Limb (tissue), 2 donors: Measurements from ENCODE around the gene GPR15.

Source experiments
- DNase-seq, 2 donors: peaks; one replicate each; pipeline ENCODE4 v3.0.0-alpha.2; 2016; ENCODE audit errors: extremely low spot score in 2 of 2

The GPR15 gene

DNA sequence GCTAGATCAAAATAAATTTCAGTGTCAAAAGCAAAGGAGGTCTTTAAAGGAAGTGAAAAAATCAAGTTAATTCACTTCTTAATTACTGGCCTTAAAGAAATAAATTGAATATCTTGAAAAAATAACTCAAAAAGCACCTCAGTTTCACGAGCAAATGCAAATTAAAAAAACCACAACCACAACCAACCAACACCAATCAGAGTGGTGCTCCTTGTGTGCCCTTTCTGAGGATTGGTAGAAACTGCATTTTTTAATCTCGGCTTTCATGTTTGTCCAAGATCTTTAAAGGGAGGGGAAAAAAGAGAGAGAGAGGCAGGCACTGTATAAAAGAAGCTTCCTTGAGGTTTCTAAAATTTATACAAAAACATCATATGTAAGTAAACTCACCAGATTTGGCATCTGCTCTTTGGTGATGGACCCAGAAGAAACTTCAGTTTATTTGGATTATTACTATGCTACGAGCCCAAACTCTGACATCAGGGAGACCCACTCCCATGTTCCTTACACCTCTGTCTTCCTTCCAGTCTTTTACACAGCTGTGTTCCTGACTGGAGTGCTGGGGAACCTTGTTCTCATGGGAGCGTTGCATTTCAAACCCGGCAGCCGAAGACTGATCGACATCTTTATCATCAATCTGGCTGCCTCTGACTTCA, at the start of gene GPR15:
Gene GPR15 (plus strand): TSS at position 357 of the 653 bp plus-strand sequence. CDS start 56 bp downstream, at position 413.
- DNase-seq: no peak

DNA sequence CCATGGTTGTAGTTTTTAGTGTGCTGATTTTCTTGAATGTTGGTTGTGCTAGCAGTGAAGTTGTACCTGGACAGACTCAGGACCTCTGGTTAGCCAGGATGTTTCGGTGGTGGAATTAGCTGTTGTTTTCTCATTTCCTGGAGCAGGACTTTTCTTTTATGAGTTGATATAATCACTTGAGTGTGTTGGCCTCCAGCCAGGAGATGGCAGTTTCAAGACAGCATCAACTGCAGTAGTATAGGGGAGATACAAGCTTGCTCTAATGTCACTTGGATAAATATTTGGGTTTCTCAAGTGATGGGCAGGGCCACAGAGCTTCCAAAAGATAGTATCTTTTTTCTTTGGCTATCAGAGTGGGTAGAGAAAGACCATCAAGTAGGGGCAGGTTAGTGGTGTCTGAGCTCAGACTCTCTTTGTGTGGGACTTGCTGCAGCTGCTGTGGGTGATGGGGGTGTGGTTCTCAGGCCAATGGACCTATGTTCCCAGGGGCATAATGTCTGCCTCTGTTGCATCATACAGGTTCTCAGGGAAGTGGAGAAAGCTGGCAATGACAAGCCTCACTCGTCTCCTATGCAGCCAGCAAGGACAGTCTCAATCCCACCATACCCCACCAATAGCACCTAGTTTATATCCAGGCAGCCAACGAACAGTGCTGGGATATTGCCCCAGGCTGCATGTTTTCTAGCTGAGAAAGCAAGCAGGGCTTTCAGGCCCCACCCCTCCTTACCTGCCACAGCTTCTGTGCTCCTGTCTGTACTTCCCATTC, 48.9 kb upstream of the GPR15 start:
- DNase-seq: no peak

- DNase-seq: no peak
Measured at GRCh38 chr3:98483626-98484025, 48.2 kb upstream of the GPR15 start.

DNA sequence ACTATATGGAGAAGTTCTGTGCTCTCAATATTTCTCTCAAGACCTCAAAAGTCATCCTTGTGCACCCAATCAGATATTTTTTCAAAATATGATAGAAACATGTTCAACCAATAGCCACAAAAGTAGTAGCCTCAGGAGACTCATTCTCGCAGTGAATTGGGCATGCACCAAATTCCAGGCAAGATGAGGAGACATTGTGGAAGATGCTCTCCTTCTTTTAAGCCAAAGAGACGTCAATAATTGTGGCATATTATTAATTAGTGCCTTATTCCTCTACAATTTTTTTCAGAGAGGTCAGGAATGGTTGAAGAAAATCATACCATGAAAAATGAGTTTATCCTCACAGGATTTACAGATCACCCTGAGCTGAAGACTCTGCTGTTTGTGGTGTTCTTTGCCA, 34.4 kb upstream of the GPR15 start, which contains the start of gene OR5K2:
Gene OR5K2 (plus strand): TSS at position 301 of the 400 bp plus-strand sequence. CDS start 0 bp downstream, at position 301.
- no peak for DNase-seq

- DNase-seq: no peak
Measured at GRCh38 chr3:98500019-98500418, 31.8 kb upstream of the GPR15 start.

- DNase-seq: no peak
Measured at GRCh38 chr3:98501270-98501669, 30.5 kb upstream of the GPR15 start.

- no peak for DNase-seq
Measured at GRCh38 chr3:98501863-98502576, 29.8 kb upstream of the GPR15 start.

DNA sequence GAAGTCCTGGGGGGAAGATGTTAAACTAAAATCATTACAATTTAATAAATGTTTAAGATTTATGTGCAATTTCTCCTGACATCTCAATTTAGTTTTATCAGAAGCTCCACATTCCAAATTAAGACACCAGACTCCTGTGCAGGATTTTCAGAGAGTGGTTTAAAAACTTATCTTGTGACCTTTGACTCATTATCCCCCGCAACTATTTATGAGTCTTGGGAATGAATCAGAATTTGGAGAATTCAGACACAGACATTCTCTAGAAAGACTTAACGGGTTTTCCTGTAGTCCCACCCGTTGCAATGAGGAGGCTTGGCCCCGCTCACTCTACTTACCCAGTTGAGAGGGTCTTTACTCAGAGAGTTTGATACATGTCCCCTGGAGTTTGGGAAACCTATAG, 27.2 kb upstream of the GPR15 start:
- no peak for DNase-seq

- DNase-seq: no peak
Measured at GRCh38 chr3:98508582-98508981, 23.2 kb upstream of the GPR15 start.

DNA sequence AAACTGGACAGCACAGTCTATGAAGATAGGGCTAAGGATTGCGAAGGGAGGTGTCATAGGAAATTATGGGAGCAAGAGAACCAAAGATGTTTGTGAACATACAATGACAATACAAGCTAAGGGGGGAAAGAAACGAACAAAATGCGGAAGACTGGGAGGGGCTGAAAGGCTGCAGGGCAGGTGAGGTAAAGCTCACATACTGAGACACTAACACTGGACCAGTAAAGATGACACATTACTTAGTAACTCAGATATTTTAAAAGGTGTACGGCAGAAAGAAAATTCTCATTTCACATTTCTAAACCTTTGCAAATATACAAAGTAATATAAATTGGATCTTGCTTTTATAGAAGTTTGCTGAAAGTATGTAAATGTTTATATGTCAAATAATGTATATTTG, 19.2 kb upstream of the GPR15 start:
- DNase-seq: no peak

DNA sequence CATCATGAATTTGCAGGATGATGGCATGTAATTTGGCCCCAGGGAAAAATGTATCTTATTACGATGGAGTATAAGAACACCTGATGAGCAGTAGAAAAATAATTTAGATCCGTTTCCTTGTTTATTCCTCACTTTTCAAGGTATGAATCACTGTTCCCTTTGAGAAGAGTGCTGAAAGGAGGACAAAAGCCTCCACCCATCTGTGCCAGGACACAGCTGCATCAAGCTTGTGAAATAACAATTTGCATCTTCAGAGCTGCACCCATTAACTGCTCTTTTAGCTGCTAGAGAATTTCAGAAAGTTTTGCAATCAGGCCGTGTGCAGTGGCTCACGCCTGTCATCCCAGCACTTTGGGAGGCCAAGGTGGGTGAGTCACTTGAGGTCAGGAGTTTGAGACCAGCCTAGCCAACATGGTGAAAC, 18.7 kb upstream of the GPR15 start:
- no peak for DNase-seq

DNA sequence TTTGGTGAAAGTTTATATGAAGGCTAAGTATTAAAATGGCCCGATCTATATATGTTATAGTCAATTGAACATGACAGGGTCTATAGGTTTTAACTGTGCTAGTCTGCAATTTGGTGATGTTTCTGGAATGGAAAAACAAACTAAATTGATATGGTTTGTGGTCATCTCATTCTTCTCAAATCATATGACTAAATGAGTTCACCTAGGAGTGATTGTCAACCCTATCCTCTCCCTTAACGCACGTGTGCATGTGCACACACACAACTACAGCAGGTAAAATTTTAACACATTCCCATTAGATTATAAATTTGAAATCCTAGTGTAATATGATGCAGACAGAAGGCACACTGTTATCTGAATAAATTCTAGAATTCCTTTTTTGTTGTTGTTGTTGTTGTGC, 18.0 kb upstream of the GPR15 start:
- no peak for DNase-seq

GRCh38 chr3:98514948-98515347, 16.8 kb upstream of the GPR15 start:
- DNase-seq: no peak

- DNase-seq: no peak
Measured at GRCh38 chr3:98518816-98519215, 13.0 kb upstream of the GPR15 start.

- DNase-seq: no peak
Measured at GRCh38 chr3:98519351-98519750, 12.4 kb upstream of the GPR15 start.

- DNase-seq: peak in 1 of 2 donors; percentile 28
Measured at GRCh38 chr3:98521897-98522543, 9.8 kb upstream of the GPR15 start.

GRCh38 chr3:98522544-98523281, 9.1 kb upstream of the GPR15 start, which contains the start of gene CLDND1:
TSS of gene CLDND1 (minus strand) at chr3:98522902. CDS start at chr3:98521424, 1,478 bp downstream.
- peak; percentile 95 to 97 for DNase-seq

- no peak for DNase-seq
Measured at GRCh38 chr3:98525494-98525893, 6.3 kb upstream of the GPR15 start.

- no peak for DNase-seq
Measured at GRCh38 chr3:98528474-98529346, 3.1 kb upstream of the GPR15 start.
